Stimulated activated naive CD8-positive, alpha-beta T cell treated with anti-CD3 and anti-CD28 coated beads, Interleukin-15, amount 100 ng/mL, for 72 hours (primary cell): ENCODE data around the gene ARHGEF1.

Experiments
- ATAC-seq: fragments of 150-1000 bp; cut with Tn5 transposase; 2 replicates; pipeline ENCODE4 v1.10.0; 2021; ENCODE audit warnings: mild to moderate bottlenecking, moderate library complexity
- DNase-seq, 2 donors: peaks; one replicate each; pipeline ENCODE4 v3.0.0; 2021 to 2022
- H3K27ac Mint-ChIP-seq, 2 donors: one replicate each; pipeline ENCODE4 v1.8.0; 2022; ENCODE audit warnings: mild to moderate bottlenecking in 2 of 2, mixed read lengths in 2 of 2, moderate library complexity in 2 of 2
- H3K27me3 Mint-ChIP-seq: one replicate; pipeline ENCODE4 v1.8.0; 2022; ENCODE audit warnings: mixed read lengths
- H3K4me1 Mint-ChIP-seq: one replicate; pipeline ENCODE4 v1.8.0; 2022; ENCODE audit warnings: mild to moderate bottlenecking, mixed read lengths
- H3K4me3 Mint-ChIP-seq, 2 donors: one replicate each; pipeline ENCODE4 v1.8.0; 2022; ENCODE audit warnings: mild to moderate bottlenecking in 2 of 2, mixed read lengths in 2 of 2, moderate library complexity in 1 of 2
- H3K9me3 Mint-ChIP-seq, 2 donors: one replicate each; pipeline ENCODE4 v1.8.0; 2022; ENCODE audit warnings: mixed read lengths in 2 of 2

The ARHGEF1 gene

GRCh38 chr19:41882568-41883462 lies at the start of gene ARHGEF1:
ARHGEF1 (plus strand) TSS chr19:41883184; CDS start chr19:41888083, 4,899 bp downstream.
- Mint-ChIP-seq H3K9me3 (no peaks in the 10 kb centered on the region), H3K4me1 (peaks cover 68% of the 10 kb centered on the region)

GRCh38 chr19:41837981-41838708 lies 44.8 kb upstream of the ARHGEF1 start:
- Mint-ChIP-seq H3K9me3 (no peaks in the 10 kb centered on the region), H3K27me3 (peaks cover 39% of the 10 kb centered on the region), H3K4me1 (no peaks in the 10 kb centered on the region), H3K4me3 (no peak overlapping the region), H3K27ac (no peak overlapping the region)
- no peak for ATAC-seq
- DNase-seq: no peak

More at GRCh38 chr19:41882568-41883462, at the start of gene ARHGEF1:
- Mint-ChIP-seq H3K4me3 (peak within 1 kb of the TSS; percentile 87 to 94), H3K27me3 (no peaks in the 10 kb centered on the region), H3K27ac (peak within 1 kb of the TSS; percentile 87 to 92)
- ATAC-seq (no peak), DNase-seq (no peak)

- Mint-ChIP-seq H3K4me1 (no peaks in the 10 kb centered on the region), H3K4me3 (no peak overlapping the region), H3K27me3 (peaks cover 50% of the 10 kb centered on the region), H3K27ac (no peak overlapping the region), H3K9me3 (no peaks in the 10 kb centered on the region)
- ATAC-seq (no peak), DNase-seq (no peak)
Observed at GRCh38 chr19:41839211-41839610, 43.8 kb upstream of the ARHGEF1 start.

GRCh38 chr19:41843371-41843770 lies 39.6 kb upstream of the ARHGEF1 start:
- H3K9me3 Mint-ChIP-seq: no peaks in the 10 kb centered on the region
- H3K4me3 Mint-ChIP-seq: no peak overlapping the region
- no peak for DNase-seq
- no peak for ATAC-seq
- H3K27ac Mint-ChIP-seq: no peak overlapping the region
- H3K27me3 Mint-ChIP-seq: peaks cover 20% of the 10 kb centered on the region
- H3K4me1 Mint-ChIP-seq: no peaks in the 10 kb centered on the region

GRCh38 chr19:41844601-41845000 lies 38.4 kb upstream of the ARHGEF1 start, which contains the start of gene LYPD4:
LYPD4 (minus strand) TSS chr19:41844683; CDS start chr19:41839285, 5,398 bp downstream.
- H3K27me3 Mint-ChIP-seq: peaks cover 25% of the 10 kb centered on the region
- H3K9me3 Mint-ChIP-seq: no peaks in the 10 kb centered on the region

GRCh38 chr19:41845001-41845050 lies 38.2 kb upstream of the ARHGEF1 start, which contains the start of gene DMRTC2:
DMRTC2 (plus strand) TSS chr19:41845042; CDS start chr19:41847429, 2,387 bp downstream.
- Mint-ChIP-seq H3K9me3 (no peaks in the 10 kb centered on the region), H3K27ac (no peak within 1 kb of the TSS), H3K4me3 (no peak within 1 kb of the TSS), H3K4me1 (no peaks in the 10 kb centered on the region), H3K27me3 (peaks cover 25% of the 10 kb centered on the region)
- ATAC-seq: no peak
- DNase-seq: no peak

More at GRCh38 chr19:41844601-41845000, 38.4 kb upstream of the ARHGEF1 start, which contains the start of gene LYPD4:
- ATAC-seq: no peak
- H3K4me3 Mint-ChIP-seq: no peak within 1 kb of the TSS
- H3K27ac Mint-ChIP-seq: no peak within 1 kb of the TSS
- DNase-seq: no peak
- H3K4me1 Mint-ChIP-seq: no peaks in the 10 kb centered on the region

- Mint-ChIP-seq H3K27me3 (peaks cover 22% of the 10 kb centered on the region), H3K4me1 (no peaks in the 10 kb centered on the region), H3K27ac (no peak overlapping the region), H3K9me3 (no peaks in the 10 kb centered on the region), H3K4me3 (no peak overlapping the region)
- DNase-seq (no peak), ATAC-seq (no peak)
Observed at GRCh38 chr19:41845051-41845590, 37.9 kb upstream of the ARHGEF1 start.

- Mint-ChIP-seq H3K27ac (no peak overlapping the region), H3K4me3 (no peak overlapping the region), H3K9me3 (no peaks in the 10 kb centered on the region), H3K4me1 (no peaks in the 10 kb centered on the region), H3K27me3 (peaks cover 36% of the 10 kb centered on the region)
- ATAC-seq (no peak), DNase-seq (no peak)
Observed at GRCh38 chr19:41847351-41848105, 35.5 kb upstream of the ARHGEF1 start.

- Mint-ChIP-seq H3K27me3 (peaks cover 30% of the 10 kb centered on the region), H3K4me1 (no peaks in the 10 kb centered on the region), H3K27ac (no peak overlapping the region), H3K4me3 (no peak overlapping the region), H3K9me3 (no peaks in the 10 kb centered on the region)
- no peak for ATAC-seq
- no peak for DNase-seq
Observed at GRCh38 chr19:41848666-41849065, 34.3 kb upstream of the ARHGEF1 start.

- DNase-seq (no peak), ATAC-seq (no peak)
- Mint-ChIP-seq H3K27ac (no peak overlapping the region), H3K4me1 (no peaks in the 10 kb centered on the region), H3K27me3 (peaks cover 26% of the 10 kb centered on the region), H3K9me3 (no peaks in the 10 kb centered on the region), H3K4me3 (no peak overlapping the region)
Observed at GRCh38 chr19:41849067-41849466, 33.9 kb upstream of the ARHGEF1 start.

- Mint-ChIP-seq H3K9me3 (no peaks in the 10 kb centered on the region), H3K4me3 (no peak overlapping the region), H3K27ac (no peak overlapping the region), H3K4me1 (no peaks in the 10 kb centered on the region), H3K27me3 (peaks cover 24% of the 10 kb centered on the region)
- ATAC-seq (no peak), DNase-seq (no peak)
Observed at GRCh38 chr19:41850381-41850780, 32.6 kb upstream of the ARHGEF1 start.

- peaks cover 24% of the 10 kb centered on the region for H3K27me3 Mint-ChIP-seq
- no peak overlapping the region for H3K4me3 Mint-ChIP-seq
- H3K9me3 Mint-ChIP-seq: no peaks in the 10 kb centered on the region
- no peak overlapping the region for H3K27ac Mint-ChIP-seq
- no peaks in the 10 kb centered on the region for H3K4me1 Mint-ChIP-seq
- DNase-seq (no peak), ATAC-seq (no peak)
Observed at GRCh38 chr19:41851456-41851855, 31.5 kb upstream of the ARHGEF1 start.

GRCh38 chr19:41853344-41853743 lies 29.6 kb upstream of the ARHGEF1 start:
- Mint-ChIP-seq H3K4me3 (no peak overlapping the region), H3K27me3 (peaks cover 24% of the 10 kb centered on the region), H3K27ac (no peak overlapping the region), H3K9me3 (no peaks in the 10 kb centered on the region), H3K4me1 (no peaks in the 10 kb centered on the region)
- ATAC-seq: no peak
- no peak for DNase-seq

GRCh38 chr19:41853768-41854167 lies 29.2 kb upstream of the ARHGEF1 start:
- Mint-ChIP-seq H3K4me3 (no peak overlapping the region), H3K9me3 (no peaks in the 10 kb centered on the region), H3K27ac (no peak overlapping the region), H3K4me1 (no peaks in the 10 kb centered on the region), H3K27me3 (peaks cover 20% of the 10 kb centered on the region)
- no peak for DNase-seq
- no peak for ATAC-seq

GRCh38 chr19:41859213-41859617 lies 23.8 kb upstream of the ARHGEF1 start:
- H3K9me3 Mint-ChIP-seq: no peaks in the 10 kb centered on the region
- ATAC-seq (no peak), DNase-seq (no peak)
- H3K27me3 Mint-ChIP-seq: no peaks in the 10 kb centered on the region
- H3K27ac Mint-ChIP-seq: peak overlapping the region in 1 of 2 donors; percentile 57
- peak overlapping the region; percentile 86 to 90 for H3K4me3 Mint-ChIP-seq
- H3K4me1 Mint-ChIP-seq: peaks cover 36% of the 10 kb centered on the region
